GM23338 (cell line): Measurements from ENCODE around the gene ATP6V0C. TPM values are rescaled to one million over a fixed set of nuclear protein-coding genes. Genes with fewer than 3 reads are reported as not detected.

ENCODE experiments used
- ATAC-seq: fragments of 200-7000 bp; cut with Tn5 transposase; 3 replicates; pipeline ENCODE4 v1.9.1; 2020
- DNase-seq: peaks from one replicate; pipeline ENCODE4 v3.0.0-alpha.2; 2015; ENCODE audit warnings: low spot score
- H2AFZ ChIP-seq: fragments of 200-600 bp; sonication (generic); 2 replicates; pipeline ENCODE4 v1.8.0; 2016; ENCODE audit warnings: antibody characterized with exemption, mild to moderate bottlenecking, moderate library complexity
- H3F3A ChIP-seq: fragments of 200-600 bp; sonication (generic); replicated peaks from 2 replicates; pipeline ENCODE4 v1.8.0; 2017; ENCODE audit warnings: antibody characterized with exemption, mixed run types, low read depth
- H3K27ac ChIP-seq: fragments of 200-600 bp; sonication (generic); 2 replicates; pipeline ENCODE4 v1.6.1; 2016; ENCODE audit warnings: low read depth
- H3K27me3 ChIP-seq: fragments of 200-600 bp; sonication (generic); 2 replicates; pipeline ENCODE4 v1.8.0; 2016; ENCODE audit warnings: mild to moderate bottlenecking, mixed run types, moderate library complexity; ENCODE audit not compliant: insufficient read depth
- H3K36me3 ChIP-seq: fragments of 200-600 bp; sonication (generic); 2 replicates; pipeline ENCODE4 v1.8.0; 2016; ENCODE audit warnings: mild to moderate bottlenecking; ENCODE audit not compliant: insufficient read depth
- H3K4me1 ChIP-seq: fragments of 200-600 bp; sonication (generic); 2 replicates; pipeline ENCODE4 v1.8.0; 2016; ENCODE audit warnings: mild to moderate bottlenecking, moderate library complexity; ENCODE audit not compliant: insufficient read depth
- H3K4me2 ChIP-seq: fragments of 200-600 bp; sonication (generic); 2 replicates; pipeline ENCODE4 v1.7.1; 2017; ENCODE audit warnings: mixed run types
- H3K4me3 ChIP-seq: fragments of 200-600 bp; sonication (generic); 2 replicates; pipeline ENCODE4 v1.6.1; 2016; ENCODE audit warnings: mixed run types
- H3K79me2 ChIP-seq: fragments of 200-600 bp; sonication (generic); replicated peaks from 2 replicates; pipeline ENCODE4 v1.8.0; 2017; ENCODE audit warnings: mild to moderate bottlenecking; ENCODE audit not compliant: insufficient read depth
- H3K9me2 ChIP-seq: fragments of 200-600 bp; sonication (generic); 2 replicates; pipeline ENCODE4 v1.8.0; 2017; ENCODE audit not compliant: insufficient read depth
- H4K20me1 ChIP-seq: fragments of 200-600 bp; sonication (generic); replicated peaks from 2 replicates; pipeline ENCODE4 v1.8.0; 2017; ENCODE audit warnings: mild to moderate bottlenecking; ENCODE audit not compliant: insufficient read depth
- H3K27ac Mint-ChIP-seq: 2 replicates; pipeline ENCODE4 v1.8.0; 2020; ENCODE audit warnings: inconsistent platforms, mild to moderate bottlenecking, moderate library complexity, mixed read lengths
- H3K27me3 Mint-ChIP-seq: 3 replicates; pipeline ENCODE4 v1.8.0; 2022; ENCODE audit warnings: low read depth, mild to moderate bottlenecking, moderate library complexity, mixed read lengths, inconsistent platforms; ENCODE audit not compliant: insufficient read depth, poor library complexity
- H3K36me3 Mint-ChIP-seq: 3 replicates; pipeline ENCODE4 v1.8.0; 2021; ENCODE audit warnings: low read depth, mild to moderate bottlenecking, inconsistent platforms, moderate library complexity, mixed read lengths
- H3K4me1 Mint-ChIP-seq: 3 replicates; pipeline ENCODE4 v1.8.0; 2020; ENCODE audit warnings: mild to moderate bottlenecking, inconsistent platforms, mixed read lengths
- H3K4me3 Mint-ChIP-seq: 3 replicates; pipeline ENCODE4 v1.8.0; 2021; ENCODE audit warnings: moderate library complexity, mild to moderate bottlenecking, inconsistent platforms, mixed read lengths
- H3K9me3 Mint-ChIP-seq: 3 replicates; pipeline ENCODE4 v1.8.0; 2020; ENCODE audit warnings: moderate library complexity, mild to moderate bottlenecking, inconsistent platforms, mixed read lengths
- CREB1 ChIP-seq: fragments of 250-450 bp; sonication (Bioruptor Pico); IDR thresholded peaks from 2 replicates; pipeline ENCODE4 v1.5.0; 2020; ENCODE audit warnings: low read depth, mild to moderate bottlenecking, moderate library complexity
- EZH2phosphoT487 ChIP-seq: fragments of 200-600 bp; sonication (generic); IDR thresholded peaks from one replicate; pipeline ENCODE4 v1.8.1; 2018; ENCODE audit warnings: antibody characterized with exemption; ENCODE audit not compliant: unreplicated experiment
- NANOG ChIP-seq: IDR thresholded peaks from 2 replicates; pipeline ENCODE4 v1.6.1; 2016; ENCODE audit warnings: antibody characterized with exemption, borderline replicate concordance
- POLR2AphosphoS5 ChIP-seq: IDR thresholded peaks from 2 replicates; pipeline ENCODE4 v1.6.1; 2016; ENCODE audit warnings: antibody characterized with exemption, low read depth
- STAT1 ChIP-seq: IDR thresholded peaks from one replicate; pipeline ENCODE4 v1.6.1; 2016; ENCODE audit warnings: antibody characterized with exemption; ENCODE audit not compliant: unreplicated experiment
- ZNF114 ChIP-seq: fragments of 250-450 bp; sonication (Bioruptor Pico); IDR thresholded peaks from 2 replicates; pipeline ENCODE4 v1.5.0; 2020; ENCODE audit warnings: mild to moderate bottlenecking, moderate library complexity
- ZNF331 ChIP-seq: fragments of 250-450 bp; sonication (Bioruptor Pico); IDR thresholded peaks from 2 replicates; pipeline ENCODE4 v1.5.0; 2020; ENCODE audit warnings: low read depth, mild to moderate bottlenecking, moderate library complexity
- ZNF462 ChIP-seq: fragments of 250-450 bp; sonication (Bioruptor Pico); IDR thresholded peaks from 2 replicates; pipeline ENCODE4 v1.5.0; 2020; ENCODE audit warnings: mild to moderate bottlenecking, moderate library complexity
- polyA plus RNA-seq: library from polyadenylated mRNA; unstranded; fragments of >200 nt; fragmentation: Nextera tagmentation; extraction: Ambion mirVana; gene quantifications from 2 replicates; pipeline ENCODE4 v1.2.1, GENCODE V29; 2016
- total RNA-seq: library from RNA; depleted of rRNA; stranded (reverse); fragments of >200 nt; shearing (Covaris generic); gene quantifications from 2 replicates; pipeline ENCODE4 v1.2.3, GENCODE V29; 2014
- TF ChIP-seq, protein P1 (sequence below): IDR thresholded peaks from 2 replicates; pipeline ENCODE4 v1.6.1; 2016; ENCODE audit warnings: antibody characterized with exemption

ATP6V0C gene
- total and polyA plus RNA-seq, 2 experiments from 2014 or later, result 98.2 to 162 TPM

DNA sequence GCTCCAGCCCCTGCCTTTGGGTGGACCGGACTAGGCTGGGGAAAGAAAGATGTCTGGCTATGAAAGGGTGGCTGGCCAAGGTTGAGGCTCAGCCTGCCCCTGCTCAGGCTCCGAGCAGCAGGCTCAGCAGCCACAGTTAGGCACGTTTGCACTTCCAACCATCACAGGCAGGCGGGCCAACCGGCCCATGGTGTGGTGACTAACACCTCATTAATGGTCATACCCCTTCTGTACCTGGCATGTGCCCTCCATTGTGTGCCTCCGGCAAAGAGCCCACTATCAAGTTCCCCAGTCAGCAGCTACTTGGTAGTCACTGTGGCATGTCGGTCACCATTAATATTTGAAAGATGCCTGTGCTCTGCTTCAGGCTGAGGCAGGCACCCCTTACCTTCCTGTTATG, 32.1 kb upstream of the ATP6V0C start (continued):
- TF ChIP-seq STAT1 (no peak), POLR2AphosphoS5 (no peak), CREB1 (no peak), ZNF114 (CRISPR knock-in tag) (no peak), ZNF462 (CRISPR knock-in tag) (no peak)

DNA sequence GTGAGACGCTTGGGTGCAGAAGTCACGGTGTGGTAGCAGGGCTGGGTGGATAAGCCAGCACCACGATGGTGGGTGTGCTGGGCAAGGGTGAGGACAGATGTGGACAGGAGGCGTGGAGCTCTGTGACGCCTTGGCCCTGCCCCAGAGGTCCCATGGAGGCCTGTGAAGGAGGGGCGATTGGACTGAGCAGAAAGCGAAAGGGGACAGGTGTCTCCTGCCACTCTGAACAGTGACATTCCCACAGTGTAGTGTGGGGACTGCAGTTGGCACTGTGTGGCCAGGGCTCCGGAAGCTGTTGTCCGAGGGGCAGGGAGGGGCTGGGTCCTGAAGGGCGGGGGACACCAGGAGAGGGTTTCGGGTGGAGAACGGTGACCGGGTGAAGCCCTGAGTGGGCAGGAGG, 31.5 kb upstream of the ATP6V0C start:
- H3K4me1 ChIP-seq, result no peaks in the 10 kb centered on the region
- H2AFZ ChIP-seq, result no peak overlapping the region
- H3K36me3 Mint-ChIP-seq, result no peaks in the 10 kb centered on the region; the same call in 1 of the 3 replicates
- H3K27ac Mint-ChIP-seq, result no peak overlapping the region
- H3K4me3 Mint-ChIP-seq, result no peak overlapping the region
- peaks cover 14% of the 10 kb centered on the region for H3K27me3 Mint-ChIP-seq
- H3K4me3 ChIP-seq, result no peak overlapping the region
- H3K9me3 Mint-ChIP-seq, result no peaks in the 10 kb centered on the region
- no peaks in the 10 kb centered on the region for H3K36me3 ChIP-seq
- H4K20me1 ChIP-seq, result peaks cover 16% of the 10 kb centered on the region
- H3K79me2 ChIP-seq, result peaks cover 8% of the 10 kb centered on the region
- H3K9me2 ChIP-seq, result no peaks in the 10 kb centered on the region
- H3K27me3 ChIP-seq, result no peaks in the 10 kb centered on the region
- ATAC-seq, result no peak
- H3K4me2 ChIP-seq, result no peak overlapping the region
- peaks cover 16% of the 10 kb centered on the region for H3K4me1 Mint-ChIP-seq
- no peak for DNase-seq
- H3F3A ChIP-seq, result no peaks in the 10 kb centered on the region
- no peak overlapping the region for H3K27ac ChIP-seq
- no peak for TF ChIP-seq EZH2phosphoT487
- TF ChIP-seq ZNF331 (CRISPR knock-in tag), result no peak
- TF ChIP-seq ZNF462 (CRISPR knock-in tag), result no peak
- TF ChIP-seq, protein P1, sequence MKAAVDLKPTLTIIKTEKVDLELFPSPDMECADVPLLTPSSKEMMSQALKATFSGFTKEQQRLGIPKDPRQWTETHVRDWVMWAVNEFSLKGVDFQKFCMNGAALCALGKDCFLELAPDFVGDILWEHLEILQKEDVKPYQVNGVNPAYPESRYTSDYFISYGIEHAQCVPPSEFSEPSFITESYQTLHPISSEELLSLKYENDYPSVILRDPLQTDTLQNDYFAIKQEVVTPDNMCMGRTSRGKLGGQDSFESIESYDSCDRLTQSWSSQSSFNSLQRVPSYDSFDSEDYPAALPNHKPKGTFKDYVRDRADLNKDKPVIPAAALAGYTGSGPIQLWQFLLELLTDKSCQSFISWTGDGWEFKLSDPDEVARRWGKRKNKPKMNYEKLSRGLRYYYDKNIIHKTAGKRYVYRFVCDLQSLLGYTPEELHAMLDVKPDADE, result no peak
- no peak for TF ChIP-seq NANOG
- no peak for TF ChIP-seq CREB1
- no peak for TF ChIP-seq POLR2AphosphoS5
- no peak for TF ChIP-seq ZNF114 (CRISPR knock-in tag)
